Stimulated activated CD8-positive, alpha-beta memory T cell treated with anti-CD3 and anti-CD28 coated beads, Interleukin-4, amount 100 ng/mL, for 24 hours (primary cell): ENCODE results near the gene TECTB.

ENCODE experiments used
- DNase-seq: peaks from one replicate; pipeline ENCODE4 v3.0.0-alpha.2; 2020; ENCODE audit warnings: low read depth

Gene TECTB

DNA sequence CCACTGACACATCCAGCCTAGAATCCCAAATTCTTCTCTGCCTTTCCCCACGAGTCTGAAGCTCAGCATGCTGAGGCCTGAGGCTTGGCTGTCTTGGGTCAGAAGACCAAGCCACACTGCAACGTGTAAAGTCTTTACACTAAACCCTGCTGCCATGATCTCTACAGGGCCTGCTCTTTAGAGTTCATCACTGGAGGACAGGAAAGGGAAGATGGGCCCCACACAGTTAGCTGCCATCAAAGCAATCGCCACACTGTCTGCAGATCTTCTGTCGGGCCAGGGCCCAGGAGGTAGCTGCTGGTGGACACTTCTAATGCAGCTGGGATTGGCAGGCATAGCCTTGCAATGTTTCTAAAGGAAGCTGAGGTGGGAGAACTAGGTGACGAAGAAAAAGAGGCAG is 8.4 kb upstream of the TECTB start:
- DNase-seq: no peak

DNA sequence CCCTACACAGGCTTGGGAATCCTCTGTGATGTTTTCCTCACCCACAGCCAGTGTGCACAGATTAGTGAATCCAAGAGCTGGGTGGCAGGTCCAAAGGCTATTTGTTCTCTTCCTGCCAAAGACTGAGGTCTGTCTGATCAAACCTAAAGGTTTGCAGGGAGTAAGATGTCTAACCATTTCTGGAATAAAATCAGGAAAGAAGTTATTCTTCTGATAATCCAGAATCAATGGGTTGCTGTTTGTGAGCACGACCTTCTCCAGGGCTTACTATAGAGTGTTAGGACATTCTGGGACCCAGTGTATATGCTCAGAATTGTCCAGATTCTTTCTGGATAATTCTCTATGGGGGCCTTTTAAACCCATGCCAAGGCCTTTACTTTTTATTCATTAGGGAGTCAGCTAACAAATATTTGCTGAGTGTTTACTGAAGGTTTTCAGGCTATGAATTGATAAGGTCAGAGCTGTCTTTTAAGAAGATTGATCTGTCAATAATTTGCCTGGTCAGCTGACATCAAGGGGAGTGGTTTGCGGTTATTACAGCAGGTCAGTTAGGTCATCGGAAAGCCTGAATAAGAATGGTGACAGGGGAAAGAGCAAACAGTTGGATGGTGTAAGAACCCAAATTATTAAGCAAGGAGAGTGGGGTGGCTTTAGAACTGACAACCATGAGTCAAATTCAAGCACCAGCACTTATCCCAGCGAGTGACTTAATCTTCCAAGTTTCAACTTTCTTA is 7.5 kb upstream of the TECTB start:
- DNase-seq: no peak

GRCh38 chr10:112278871-112279270 is 4.3 kb upstream of the TECTB start:
- DNase-seq: no peak

DNA sequence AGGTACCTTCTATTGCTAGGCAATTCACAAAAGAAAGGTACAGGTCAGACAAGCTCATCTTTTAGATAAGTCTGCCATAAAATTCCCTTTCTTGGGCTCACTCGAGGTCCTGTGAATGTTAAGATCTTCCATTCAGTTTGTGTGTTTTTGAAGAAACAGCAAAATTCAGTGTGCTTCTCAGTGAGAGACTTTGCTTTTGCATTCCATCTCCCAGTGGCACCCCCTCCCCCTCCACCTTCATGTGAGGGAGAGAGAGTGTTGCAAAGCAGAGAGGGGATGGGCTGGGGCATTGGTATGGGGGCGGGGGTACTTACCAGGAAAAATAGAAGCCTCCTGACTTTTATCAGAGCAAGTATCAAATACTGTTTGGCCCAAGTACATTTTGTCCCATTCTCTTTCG is 3.8 kb upstream of the TECTB start:
- DNase-seq: no peak

GRCh38 chr10:112280205-112280921 is 2.8 kb upstream of the TECTB start:
- DNase-seq: no peak

- DNase-seq: no peak
These were observed 1.1 kb upstream of the TECTB start for GRCh38 chr10:112282086-112282485.

- DNase-seq: no peak
These were observed 3.9 kb downstream of the TECTB start for GRCh38 chr10:112286837-112287818.

- no peak for DNase-seq
These were observed 4.6 kb downstream of the TECTB start for GRCh38 chr10:112287844-112288243.

DNA sequence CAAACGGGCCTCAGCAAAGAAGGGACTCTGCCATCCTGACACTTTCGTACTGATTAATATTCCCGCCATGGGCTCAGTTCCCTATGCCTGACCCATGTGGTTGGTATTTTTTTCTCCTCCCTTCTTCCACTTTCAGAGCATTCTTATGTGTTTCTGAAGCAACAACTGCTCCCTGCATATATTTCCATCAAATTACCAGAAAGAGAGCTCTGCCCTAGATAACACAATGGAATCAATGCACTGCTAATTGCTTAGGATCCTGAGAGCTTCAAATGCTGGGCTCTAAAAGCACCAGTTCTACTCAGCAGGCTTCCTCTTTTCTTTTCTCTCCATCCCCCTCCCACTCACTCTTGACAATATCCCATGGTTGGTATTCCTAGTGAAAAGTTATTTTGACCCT is 5.3 kb downstream of the TECTB start:
- DNase-seq: no peak

DNA sequence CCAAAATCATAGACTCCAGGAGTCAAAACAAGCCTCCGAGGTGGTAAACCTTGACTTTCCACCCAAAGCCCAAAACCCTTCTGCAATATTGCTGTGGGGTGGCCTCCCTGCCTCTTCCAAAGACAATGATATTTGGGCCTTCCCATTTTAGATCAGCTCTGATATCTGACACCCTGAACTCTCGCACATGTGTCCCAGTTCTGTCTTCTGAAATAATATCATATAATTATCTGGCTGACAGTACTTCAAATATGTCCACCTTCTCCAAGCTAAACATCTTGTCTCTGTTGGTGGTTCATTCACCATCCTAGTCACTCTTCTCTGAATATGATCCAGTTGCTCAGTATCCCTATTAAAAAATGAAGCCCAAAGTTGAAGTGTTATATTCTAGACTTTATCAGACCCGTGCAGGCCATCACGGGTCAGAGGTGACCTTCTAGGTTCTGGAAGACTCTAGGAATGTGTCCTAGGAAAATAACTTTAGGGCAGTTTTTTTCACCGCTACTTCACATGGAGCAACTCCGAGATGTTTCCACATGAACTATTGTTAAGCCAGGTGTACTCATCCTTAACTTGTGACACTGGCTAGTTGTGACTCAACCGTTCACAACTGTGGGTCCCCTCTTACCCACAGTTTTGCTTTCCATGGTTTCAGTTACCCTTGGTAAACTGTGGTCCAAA is 6.3 kb downstream of the TECTB start:
- no peak for DNase-seq

DNA sequence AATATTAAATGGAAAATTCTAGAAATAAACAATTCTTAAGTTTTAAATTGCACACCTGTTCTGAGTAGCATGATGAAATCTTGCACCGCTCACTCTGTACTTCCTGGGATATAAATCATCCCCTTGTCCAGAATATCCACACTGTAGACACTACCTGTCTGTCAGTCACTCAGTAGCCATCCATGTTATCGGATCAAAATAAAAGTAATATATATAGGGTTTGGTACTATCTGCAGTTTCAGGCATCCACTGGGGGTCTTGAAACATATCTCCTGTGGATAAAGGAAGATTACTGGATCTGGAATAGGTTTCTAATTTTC is 6.8 kb downstream of the TECTB start:
- no peak for DNase-seq

DNA sequence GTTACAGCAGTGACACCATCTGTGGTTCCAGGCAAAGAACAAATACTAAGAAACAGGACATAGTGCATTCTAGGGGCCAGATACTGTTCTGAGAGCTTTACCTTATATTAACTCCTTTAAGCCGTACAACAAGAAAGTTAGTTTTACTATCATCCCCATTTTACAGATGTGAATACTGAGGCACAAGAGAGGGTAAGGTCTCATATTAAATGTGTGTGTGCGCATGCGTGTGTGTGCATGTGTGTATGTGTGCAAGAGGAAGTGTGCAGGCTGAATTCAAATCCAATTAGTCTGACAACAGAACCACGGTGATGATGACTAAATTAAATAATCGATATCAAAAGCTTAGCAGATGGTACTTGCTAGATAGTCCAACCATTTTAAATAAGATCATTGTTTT is 11.0 kb downstream of the TECTB start:
- no peak for DNase-seq

DNA sequence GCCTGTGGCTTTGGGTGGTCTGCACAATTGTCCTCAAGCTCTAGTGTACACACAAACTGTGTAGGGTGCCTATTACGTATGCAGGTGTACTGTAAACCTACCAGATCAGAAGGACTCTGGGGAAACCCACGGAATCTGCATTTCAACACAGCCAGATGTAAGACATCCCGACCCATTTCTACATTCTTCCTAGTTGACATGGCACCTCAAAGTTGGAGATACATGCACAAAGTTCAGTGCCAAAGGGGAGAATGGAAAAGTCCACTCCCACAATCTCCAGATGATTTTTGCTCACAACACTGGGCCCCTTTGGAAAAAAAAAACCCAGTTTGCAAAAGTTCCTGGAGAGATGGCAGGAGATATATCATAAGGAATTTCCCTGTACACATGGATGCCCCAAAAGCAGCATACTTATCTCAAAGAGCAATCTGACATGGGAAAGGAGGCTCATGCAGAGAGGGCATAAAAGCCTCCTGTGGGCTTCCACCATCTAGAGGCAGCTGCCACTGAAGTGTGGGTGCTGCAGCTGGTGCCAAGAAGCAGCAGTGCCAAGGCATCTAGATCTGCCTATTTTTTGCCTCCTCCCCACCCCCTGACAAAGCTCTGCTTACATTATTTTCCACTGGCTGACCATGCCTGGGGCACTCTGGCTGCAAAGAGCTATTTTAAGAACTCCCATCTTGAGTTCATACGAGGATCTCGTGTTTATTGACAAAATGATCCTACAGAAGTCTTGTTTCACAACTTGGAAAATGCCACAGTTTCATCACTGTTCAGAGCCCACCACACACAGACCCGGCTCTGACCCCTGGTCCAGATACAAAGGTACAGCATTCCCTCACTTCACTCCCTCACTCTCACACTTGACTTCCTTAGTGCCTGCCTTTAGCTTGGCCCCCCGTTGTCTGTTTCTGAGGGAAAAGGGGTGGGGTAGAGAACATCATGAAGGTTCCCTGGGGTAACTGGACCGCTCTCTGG is 12.9 kb downstream of the TECTB start:
- DNase-seq: no peak

DNA sequence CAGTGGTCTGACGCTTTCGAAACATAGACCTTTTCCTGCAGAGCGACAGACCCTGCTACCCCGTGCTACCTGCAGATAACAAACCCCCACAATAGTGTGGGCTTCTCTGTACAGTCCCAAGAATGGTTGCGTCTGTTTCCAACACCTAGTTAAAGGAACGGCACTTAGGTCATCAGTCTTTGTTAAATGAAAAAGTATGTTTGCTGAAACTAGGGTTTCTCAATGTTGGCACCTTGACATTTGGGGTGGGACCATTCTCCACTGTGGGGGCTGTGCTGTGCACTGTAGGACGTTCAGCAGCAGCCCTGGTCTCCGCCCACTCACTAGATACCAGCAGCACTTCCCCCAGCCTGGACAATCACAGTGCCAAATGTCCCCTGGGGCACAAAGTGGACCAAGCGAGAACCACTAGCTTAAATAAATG is 13.7 kb downstream of the TECTB start:
- DNase-seq: no peak

DNA sequence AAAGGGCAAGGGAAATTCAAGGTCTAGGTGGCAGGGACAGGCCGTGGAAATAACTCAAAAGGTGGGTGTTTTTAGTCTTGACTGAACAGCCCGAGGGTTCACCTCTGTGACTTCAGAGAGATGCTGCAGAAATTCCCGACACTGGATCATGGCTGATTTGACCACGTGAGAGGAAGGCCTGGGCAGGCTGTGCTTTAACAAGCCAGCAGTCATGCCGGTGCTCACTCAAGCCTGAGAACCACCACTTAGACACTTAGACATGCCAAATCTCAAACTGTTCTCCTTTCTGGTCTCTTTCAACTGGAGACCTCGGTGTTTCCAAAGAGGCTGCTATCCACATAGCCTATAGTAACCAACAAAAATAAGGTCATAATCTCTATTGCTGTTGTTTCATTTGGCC is 15.4 kb downstream of the TECTB start:
- no peak for DNase-seq

GRCh38 chr10:112299456-112299855 is 16.3 kb downstream of the TECTB start:
- no peak for DNase-seq

- DNase-seq: no peak
These were observed 19.1 kb downstream of the TECTB start for GRCh38 chr10:112302335-112302734.

GRCh38 chr10:112303528-112303927 is 20.3 kb downstream of the TECTB start:
- no peak for DNase-seq

DNA sequence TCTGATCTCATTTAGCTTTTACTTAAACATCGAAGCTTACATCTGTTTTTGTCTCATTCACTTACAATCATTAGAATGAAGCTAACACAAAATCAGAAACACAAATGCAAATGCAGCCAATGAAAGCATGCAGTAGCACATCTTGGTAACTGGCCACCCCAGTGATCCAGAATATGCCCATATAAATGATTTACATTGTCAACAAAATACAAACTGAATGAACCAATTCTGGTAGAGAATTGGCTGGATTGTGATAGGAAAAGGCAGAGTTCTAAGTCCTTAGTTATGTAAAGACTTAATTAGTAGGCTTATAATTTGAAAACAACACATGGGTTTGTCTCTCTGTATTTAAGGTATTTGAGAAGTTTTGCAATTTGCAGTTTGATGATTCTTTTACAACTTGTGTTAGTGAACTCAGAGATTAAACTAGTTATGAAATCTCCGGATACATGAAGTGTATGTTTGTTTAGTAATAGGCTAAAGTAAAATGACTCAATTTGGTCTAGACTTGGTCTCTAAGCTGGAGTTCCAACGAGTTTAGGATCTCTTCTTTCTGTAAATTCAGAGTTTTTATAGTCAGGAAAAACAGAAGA is 21.2 kb downstream of the TECTB start:
- no peak for DNase-seq

- DNase-seq: no peak
These were observed 24.3 kb downstream of the TECTB start for GRCh38 chr10:112307358-112308124.
